Fibroblast of villous mesenchyme (primary cell): ENCODE results near the gene FTO. TPM values are rescaled to one million over a fixed set of nuclear protein-coding genes. Genes with fewer than 3 reads are reported as not detected.

Source experiments
- DNase-seq: peaks from one replicate; pipeline ENCODE4 v3.0.0-alpha.2; 2010; ENCODE audit warnings: low read depth
- H3K4me3 ChIP-seq: 2 replicates; pipeline ENCODE4 v1.5.1; 2011; ENCODE audit warnings: low read depth, mild to moderate bottlenecking, low read length
- total RNA-seq: library from RNA; depleted of rRNA; stranded (reverse); fragments of >200 nt; gene quantifications from 2 replicates; pipeline ENCODE4 v1.2.3, GENCODE V29; 2012
- TF ChIP-seq, protein P1 (sequence below): IDR thresholded peaks from 2 replicates; pipeline ENCODE4 v1.5.1; 2012; ENCODE audit warnings: low read depth, mild to moderate bottlenecking, low read length; ENCODE audit not compliant: insufficient read depth

The FTO gene
- total RNA-seq, 1 donor = 157 TPM

DNA sequence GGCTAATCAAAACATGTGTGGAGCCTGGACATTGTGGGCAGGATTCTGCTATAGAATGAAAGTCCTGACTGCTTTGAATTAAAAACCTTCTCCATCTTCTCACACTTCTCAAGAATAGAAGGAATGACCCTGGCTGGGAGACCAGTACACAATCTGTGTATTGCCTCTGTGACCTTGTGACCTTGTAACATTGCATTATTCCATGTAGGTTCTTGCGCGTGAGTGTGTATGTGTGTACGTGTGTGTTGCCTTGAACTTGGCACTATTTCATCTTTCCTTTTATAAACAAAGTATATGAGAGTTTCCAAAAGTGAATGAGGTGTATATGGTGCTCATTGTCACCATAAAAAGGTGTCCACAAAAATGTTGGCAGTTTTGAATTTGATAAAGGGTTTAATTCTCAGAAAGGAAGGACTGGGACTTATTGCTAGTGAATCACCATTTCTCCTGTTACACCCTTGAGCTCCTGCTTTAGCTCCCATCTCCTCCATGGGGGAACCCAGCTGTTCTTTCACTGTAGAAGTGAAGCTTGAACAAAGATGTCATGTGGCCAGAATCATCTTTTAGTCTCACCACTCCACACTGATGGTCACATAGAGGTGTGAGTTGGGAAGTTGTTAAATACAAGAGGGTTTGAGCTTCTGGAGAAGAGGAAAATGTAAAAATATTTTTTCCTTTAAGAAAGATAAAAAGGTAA lies 244.9 kb downstream of the FTO start:
- TF ChIP-seq, protein P1, sequence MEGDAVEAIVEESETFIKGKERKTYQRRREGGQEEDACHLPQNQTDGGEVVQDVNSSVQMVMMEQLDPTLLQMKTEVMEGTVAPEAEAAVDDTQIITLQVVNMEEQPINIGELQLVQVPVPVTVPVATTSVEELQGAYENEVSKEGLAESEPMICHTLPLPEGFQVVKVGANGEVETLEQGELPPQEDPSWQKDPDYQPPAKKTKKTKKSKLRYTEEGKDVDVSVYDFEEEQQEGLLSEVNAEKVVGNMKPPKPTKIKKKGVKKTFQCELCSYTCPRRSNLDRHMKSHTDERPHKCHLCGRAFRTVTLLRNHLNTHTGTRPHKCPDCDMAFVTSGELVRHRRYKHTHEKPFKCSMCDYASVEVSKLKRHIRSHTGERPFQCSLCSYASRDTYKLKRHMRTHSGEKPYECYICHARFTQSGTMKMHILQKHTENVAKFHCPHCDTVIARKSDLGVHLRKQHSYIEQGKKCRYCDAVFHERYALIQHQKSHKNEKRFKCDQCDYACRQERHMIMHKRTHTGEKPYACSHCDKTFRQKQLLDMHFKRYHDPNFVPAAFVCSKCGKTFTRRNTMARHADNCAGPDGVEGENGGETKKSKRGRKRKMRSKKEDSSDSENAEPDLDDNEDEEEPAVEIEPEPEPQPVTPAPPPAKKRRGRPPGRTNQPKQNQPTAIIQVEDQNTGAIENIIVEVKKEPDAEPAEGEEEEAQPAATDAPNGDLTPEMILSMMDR = no peak
- no peak for DNase-seq
- no peak overlapping the region for H3K4me3 ChIP-seq

DNA sequence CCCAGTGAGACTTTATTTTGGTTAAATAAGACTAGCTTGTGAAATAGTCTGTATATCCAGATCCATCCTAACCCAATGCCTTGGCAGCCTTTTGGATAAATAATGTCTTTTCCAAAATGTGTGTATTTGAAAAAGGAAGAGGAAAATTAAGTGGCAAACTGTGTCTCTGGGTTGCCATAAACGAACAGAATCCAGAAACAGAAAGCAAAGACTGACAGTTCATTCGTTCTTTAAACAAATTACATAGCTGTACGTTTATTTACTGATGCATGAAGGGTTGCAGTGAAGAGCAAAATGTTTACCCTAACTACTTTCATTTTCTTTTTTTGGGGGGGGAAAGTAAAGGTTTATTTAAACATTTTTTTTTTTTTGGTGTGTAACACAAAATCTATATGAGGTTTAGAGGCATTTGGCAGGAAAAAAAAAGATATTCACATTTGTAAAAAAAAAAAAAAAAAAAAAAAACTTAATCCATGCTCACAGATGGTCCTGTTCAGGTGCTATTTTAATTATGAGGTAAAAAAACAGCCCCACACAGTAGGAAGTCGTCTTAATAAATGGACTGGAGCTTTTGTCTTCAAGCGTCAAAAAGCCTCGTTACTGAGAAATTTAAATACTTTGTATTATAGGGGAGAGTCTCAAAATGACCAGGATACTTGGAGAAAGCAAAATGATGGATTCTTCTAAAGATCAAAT lies 245.9 kb downstream of the FTO start:
- TF ChIP-seq, protein P1 = no peak
- DNase-seq = peak; percentile 39
- H3K4me3 ChIP-seq = no peak overlapping the region

DNA sequence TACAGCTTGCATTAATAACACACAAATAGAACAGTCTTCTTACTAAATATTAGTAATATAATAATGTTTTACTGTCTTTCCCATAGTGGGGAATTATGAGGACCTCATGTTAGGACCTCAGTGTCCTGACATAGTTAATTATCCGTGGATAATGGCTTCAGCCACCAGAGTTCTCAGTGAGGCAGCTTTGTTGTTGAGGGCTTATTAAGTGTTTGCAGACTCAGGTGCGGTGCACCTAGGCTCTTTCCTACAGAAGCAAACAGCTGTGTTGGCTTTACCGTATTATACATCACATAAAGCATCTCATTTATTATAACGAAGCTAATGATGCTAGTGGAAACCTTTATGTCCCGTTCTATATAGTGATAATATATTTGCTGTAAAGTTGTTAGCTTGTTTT lies 246.7 kb downstream of the FTO start:
- TF ChIP-seq, protein P1 = no peak
- no peak for DNase-seq

DNA sequence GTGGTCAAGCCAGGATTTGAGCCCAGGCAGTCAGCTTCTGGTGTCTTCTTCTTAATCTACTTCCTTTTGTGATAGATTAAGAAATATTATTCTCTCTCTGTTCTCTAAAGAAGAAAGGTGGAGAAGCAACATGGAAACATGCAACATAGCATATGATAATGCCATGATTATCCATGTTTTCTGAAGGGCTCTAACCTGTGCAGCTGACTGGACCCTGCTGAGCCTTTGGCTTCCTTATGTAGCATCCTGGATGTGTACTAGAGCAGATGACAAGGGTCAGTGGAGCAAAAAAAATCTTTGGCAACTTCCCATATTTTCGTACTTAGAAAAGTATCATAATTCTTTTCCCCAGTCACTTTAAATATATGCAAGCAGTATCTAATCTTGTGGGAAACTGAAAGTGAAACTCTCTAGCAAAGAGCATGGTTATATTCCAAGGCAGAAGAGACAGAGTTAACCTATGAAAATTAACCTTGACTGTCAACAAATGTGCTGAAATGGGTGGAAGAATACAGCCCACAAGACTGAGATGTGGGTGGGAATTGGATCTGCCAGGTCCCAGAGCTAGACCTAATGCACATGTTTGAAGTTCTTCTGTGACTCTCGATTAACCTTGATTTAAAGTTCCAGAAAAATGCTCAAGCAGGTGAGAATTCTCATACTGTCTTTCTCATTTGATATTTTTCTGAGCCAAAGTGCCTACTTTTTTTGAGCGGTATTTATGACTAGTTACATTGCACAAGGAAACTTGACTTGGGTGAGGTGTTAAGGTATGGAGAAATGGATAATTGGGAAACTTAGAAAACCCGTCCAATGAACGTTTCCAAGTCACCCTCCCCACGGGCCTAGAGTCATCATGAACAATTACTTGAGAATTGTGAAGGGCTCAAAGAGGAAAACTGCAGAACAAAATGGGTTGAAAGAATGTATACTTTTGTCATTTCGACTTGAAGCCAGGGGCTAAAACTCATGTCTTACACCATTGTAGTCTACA lies 248.6 kb downstream of the FTO start:
- DNase-seq = peak; percentile 78
- H3K4me3 ChIP-seq = no peak overlapping the region
- TF ChIP-seq, protein P1 = no peak

More for the DNA sequence above, 246.7 kb downstream of the FTO start:
- no peak overlapping the region for H3K4me3 ChIP-seq

DNA sequence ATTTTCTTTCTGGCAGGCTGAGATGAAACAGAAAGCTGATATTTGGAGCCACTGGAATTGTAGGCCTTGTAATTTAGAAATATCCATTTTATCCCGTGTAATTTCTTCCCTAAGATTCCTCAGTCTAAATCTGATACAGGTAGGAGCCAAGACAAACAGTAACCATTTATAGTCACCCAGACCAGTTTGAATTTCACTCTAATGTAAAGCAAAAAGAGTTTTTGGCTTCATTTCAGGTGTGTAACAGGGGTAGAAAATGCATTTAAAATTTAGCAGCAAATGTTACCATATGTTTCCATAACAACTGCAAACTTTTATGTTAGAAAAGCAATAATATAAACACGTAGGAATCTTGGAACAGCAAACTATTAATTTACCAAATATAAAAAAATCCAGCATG lies 249.4 kb downstream of the FTO start:
- no peak overlapping the region for H3K4me3 ChIP-seq
- TF ChIP-seq, protein P1 = no peak
- no peak for DNase-seq

DNA sequence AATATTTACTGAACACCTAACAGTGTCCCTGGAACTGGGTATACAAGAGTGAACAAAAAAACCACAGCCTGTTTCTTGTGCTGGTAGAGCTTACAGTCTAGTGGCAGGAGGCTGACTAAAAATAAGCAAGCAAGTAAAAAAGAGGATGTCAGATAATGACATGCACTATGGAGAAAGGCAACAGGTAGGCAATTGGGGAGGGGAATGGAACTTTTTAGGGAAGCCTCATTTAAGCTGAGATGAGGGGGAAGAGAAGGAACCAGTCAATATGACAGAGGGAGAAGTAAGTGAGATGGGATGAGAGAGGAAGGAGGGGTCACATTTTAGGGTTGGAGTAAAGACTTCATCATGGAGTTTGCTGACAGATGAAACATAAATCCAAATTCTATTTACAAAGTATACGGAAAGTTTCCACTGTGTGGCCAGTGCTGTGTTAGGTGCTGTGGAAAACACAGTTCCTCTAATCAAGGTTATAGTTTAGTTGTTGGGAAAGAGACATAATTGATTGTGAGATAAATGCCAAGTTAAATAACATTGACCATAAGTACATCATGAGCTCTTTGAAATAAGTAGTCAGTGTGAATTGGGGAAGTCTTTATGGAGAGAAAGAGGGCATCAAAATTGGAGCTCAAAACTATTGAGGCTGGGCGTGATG lies 251.4 kb downstream of the FTO start:
- DNase-seq = no peak
- TF ChIP-seq, protein P1 = no peak
- H3K4me3 ChIP-seq = no peak overlapping the region
